ENCODE results near the gene RBMS2. TPM values are rescaled to one million over a fixed set of nuclear protein-coding genes. Genes with fewer than 3 reads are reported as not detected.
A peak's percentile ranks its signal among the peaks of the same experiment; 100 is the strongest.

Gene RBMS2
- total and polyA plus RNA-seq, 2 donors (not counting 1 experiment from before 2014, with no cell fraction given) = 0.81 to 7.6 TPM

- H3K4me3 ChIP-seq (ENCODE audit: control extremely low read depth in 1 of 5, extremely low read depth in 1 of 5, insufficient read depth in 1 of 5, low read depth in 2 of 5, low read length in 4 of 5) = peak overlapping the region; percentile 98 to 100 (median 99)
- H3K9ac ChIP-seq (ENCODE audit: low read length) = peak overlapping the region; percentile 95
- H3K4me1 ChIP-seq (ENCODE audit: control insufficient read depth in 2 of 2, insufficient read depth in 2 of 2, low read length in 2 of 2) = peaks cover 57 to 65% of the 10 kb centered on the region in 2 donors
- peak overlapping the region; percentile 92 for H3K27ac Mint-ChIP-seq
- 0% methylated on average over 10 of the region's 18 CpGs for WGBS (ENCODE audit: insufficient coverage)
- no peaks in the 10 kb centered on the region for H3K9me3 ChIP-seq (ENCODE audit: control extremely low read depth in 1 of 3, control insufficient read depth in 2 of 3, insufficient read depth in 1 of 3, low read length in 2 of 3)
- peaks cover 77% of the 10 kb centered on the region for H3K4me1 Mint-ChIP-seq
- no peaks in the 10 kb centered on the region for H3K27me3 Mint-ChIP-seq
- H3K27ac ChIP-seq (ENCODE audit: low read length in 2 of 2) = peak overlapping the region; percentile 97 to 98
- peak; percentile 78 for DNase-seq
- H3K79me2 ChIP-seq (ENCODE audit: control insufficient read depth, insufficient read depth, low read length) = peaks cover 87% of the 10 kb centered on the region
- ChIA-PET POLR2A (interaction anchor here (0.5 to 5.1 kb wide), 16 partner anchors 8 to 829 kb away, joined by 3 to 18 read pairs (median 4); partner anchors contain the start of genes ATP5F1B, NACA, PTGES3 and RAB5B), CTCF (interaction anchor here (0.5 to 2.4 kb wide), 16 partner anchors 8 to 413 kb away, joined by 3 to 30 read pairs (median 4); partner anchors contain the start of gene ATP5F1B)
- H4K20me1 ChIP-seq (ENCODE audit: control insufficient read depth, insufficient read depth, low read length, poor library complexity, severe bottlenecking) = peaks cover 33% of the 10 kb centered on the region
- intact Hi-C loops (cut with micrococcal nuclease) = loop anchor here (1.0 to 5.0 kb wide), 2 partner anchors 7 to 37 kb away; no protein-coding TSS in a partner anchor
- ATAC-seq (ENCODE audit: low read depth) = peak; percentile 14
- no peaks in the 10 kb centered on the region for H3K27me3 ChIP-seq (replicated peaks in 1 of 4; ENCODE audit: control extremely low read depth in 1 of 4, control insufficient read depth in 3 of 4, insufficient read depth in 4 of 4, low read length in 3 of 4)
- H3K9me3 Mint-ChIP-seq (ENCODE audit: insufficient read depth) = no peaks in the 10 kb centered on the region
- TF ChIP-seq, protein P1, sequence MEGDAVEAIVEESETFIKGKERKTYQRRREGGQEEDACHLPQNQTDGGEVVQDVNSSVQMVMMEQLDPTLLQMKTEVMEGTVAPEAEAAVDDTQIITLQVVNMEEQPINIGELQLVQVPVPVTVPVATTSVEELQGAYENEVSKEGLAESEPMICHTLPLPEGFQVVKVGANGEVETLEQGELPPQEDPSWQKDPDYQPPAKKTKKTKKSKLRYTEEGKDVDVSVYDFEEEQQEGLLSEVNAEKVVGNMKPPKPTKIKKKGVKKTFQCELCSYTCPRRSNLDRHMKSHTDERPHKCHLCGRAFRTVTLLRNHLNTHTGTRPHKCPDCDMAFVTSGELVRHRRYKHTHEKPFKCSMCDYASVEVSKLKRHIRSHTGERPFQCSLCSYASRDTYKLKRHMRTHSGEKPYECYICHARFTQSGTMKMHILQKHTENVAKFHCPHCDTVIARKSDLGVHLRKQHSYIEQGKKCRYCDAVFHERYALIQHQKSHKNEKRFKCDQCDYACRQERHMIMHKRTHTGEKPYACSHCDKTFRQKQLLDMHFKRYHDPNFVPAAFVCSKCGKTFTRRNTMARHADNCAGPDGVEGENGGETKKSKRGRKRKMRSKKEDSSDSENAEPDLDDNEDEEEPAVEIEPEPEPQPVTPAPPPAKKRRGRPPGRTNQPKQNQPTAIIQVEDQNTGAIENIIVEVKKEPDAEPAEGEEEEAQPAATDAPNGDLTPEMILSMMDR (IDR thresholded peaks at IDR 0.05) = no peak
- TF ChIP-seq EZH2 (IDR thresholded peaks at IDR 0.05; ENCODE audit: borderline replicate concordance, insufficient read depth, low read depth, low read length, poor library complexity, severe bottlenecking) = no peak
- peak overlapping the region; percentile 78 for H3K4me2 ChIP-seq (replicated peaks; ENCODE audit: low read depth, low read length, poor library complexity, severe bottlenecking)
- peak overlapping the region; percentile 66 for H2AFZ ChIP-seq (ENCODE audit: insufficient read depth, low read depth, low read length, poor library complexity, severe bottlenecking)
- H3K4me3 Mint-ChIP-seq = peak overlapping the region; percentile 89
- peaks cover 0 to 5% of the 10 kb centered on the region in 2 experiments for H3K36me3 ChIP-seq (replicated peaks in 1 of 2; ENCODE audit: control extremely low read depth in 1 of 2, control insufficient read depth in 1 of 2, extremely low read depth in 1 of 2, insufficient read depth in 2 of 2, low read length in 1 of 2)
Measured at GRCh38 chr12:56628671-56629458, 107.2 kb downstream of the RBMS2 start.
